Activated naive CD8-positive, alpha-beta T cell treated with anti-CD3 and anti-CD28 coated beads, Interleukin-2, amount 10 ng/mL, durations not matched to agents 7 days and 5 days (primary cell): ENCODE measurements around the gene NCBP1. TPM values are rescaled to one million over a fixed set of nuclear protein-coding genes. Genes with fewer than 3 reads are reported as not detected.

Experiments
- ATAC-seq: fragments of 150-1000 bp; cut with Tn5 transposase; one replicate; pipeline ENCODE4 v1.10.0; 2021; ENCODE audit warnings: low read depth, moderate library complexity
- POLR2A ChIA-PET: fragments of 350-600 bp; sonication (Branson Sonifier 250); formaldehyde crosslinking; loops from one replicate; lab custom pipeline; 2021; ENCODE audit warnings: antibody characterized with exemption; lab: Charles Lee
- DNase-seq: peaks from one replicate; pipeline ENCODE4 v3.0.0; 2021
- H3K27ac Mint-ChIP-seq: one replicate; pipeline ENCODE4 v1.8.0; 2022; ENCODE audit warnings: mild to moderate bottlenecking, mixed read lengths
- H3K27me3 Mint-ChIP-seq: one replicate; pipeline ENCODE4 v1.8.0; 2022; ENCODE audit warnings: mild to moderate bottlenecking, moderate library complexity, mixed read lengths
- H3K36me3 Mint-ChIP-seq: one replicate; pipeline ENCODE4 v1.8.0; 2021; ENCODE audit warnings: mild to moderate bottlenecking, mixed read lengths
- H3K4me1 Mint-ChIP-seq: one replicate; pipeline ENCODE4 v1.8.0; 2021; ENCODE audit warnings: mixed read lengths
- H3K4me3 Mint-ChIP-seq: one replicate; pipeline ENCODE4 v1.8.0; 2022; ENCODE audit warnings: mild to moderate bottlenecking, moderate library complexity, mixed read lengths
- H3K9me3 Mint-ChIP-seq: one replicate; pipeline ENCODE4 v1.8.0; 2021; ENCODE audit warnings: mixed read lengths
- total RNA-seq, 2 experiments: library from RNA; stranded (reverse); gene quantifications; one replicate each; pipeline ENCODE4 v1.2.3, GENCODE V29; 2021

NCBP1 gene
- total RNA-seq, 2 experiments from 2014 or later: 37.3 to 41.3 TPM

- no peaks in the 10 kb centered on the region for H3K36me3 Mint-ChIP-seq
- POLR2A ChIA-PET: interaction anchor here (1.1 kb wide), 1 partner anchor 207 kb away, joined by 3 read pairs; the partner anchor contains the start of gene TRMO
- peaks cover 22% of the 10 kb centered on the region for H3K27me3 Mint-ChIP-seq
- ATAC-seq (no peak), DNase-seq (no peak)
- H3K4me3 Mint-ChIP-seq: peak overlapping the region; percentile 41
- peaks cover 27% of the 10 kb centered on the region for H3K4me1 Mint-ChIP-seq
- no peaks in the 10 kb centered on the region for H3K9me3 Mint-ChIP-seq
- no peak overlapping the region for H3K27ac Mint-ChIP-seq
Observed at GRCh38 chr9:97714435-97714834, 80.8 kb downstream of the NCBP1 start.

GRCh38 chr9:97717866-97718265 is 84.2 kb downstream of the NCBP1 start:
- no peak for ATAC-seq
- DNase-seq: no peak
- H3K4me1 Mint-ChIP-seq: peaks cover 17% of the 10 kb centered on the region
- no peak overlapping the region for H3K27ac Mint-ChIP-seq
- no peak overlapping the region for H3K4me3 Mint-ChIP-seq
- no peaks in the 10 kb centered on the region for H3K9me3 Mint-ChIP-seq
- peaks cover 24% of the 10 kb centered on the region for H3K27me3 Mint-ChIP-seq
- POLR2A ChIA-PET: no interaction called here
- H3K36me3 Mint-ChIP-seq: no peaks in the 10 kb centered on the region

DNA sequence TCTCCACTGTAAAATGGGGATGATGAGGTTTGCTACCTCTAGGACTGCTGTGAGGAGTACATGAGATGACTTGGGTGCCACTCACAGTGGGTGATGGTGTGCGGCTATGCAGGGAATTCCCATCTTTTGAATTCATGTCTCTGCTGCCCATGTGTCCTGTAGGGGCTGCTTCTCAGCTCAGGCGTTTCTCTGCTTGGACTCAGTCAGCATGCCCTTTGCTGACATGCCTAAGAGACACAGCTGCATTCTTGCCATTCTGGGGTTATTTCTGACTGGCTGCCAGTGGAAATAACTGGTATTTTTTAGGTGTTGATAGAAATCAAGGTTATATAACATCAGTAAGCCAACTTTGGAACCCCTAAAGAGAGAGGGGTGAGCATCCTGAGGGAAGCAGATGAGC is 87.8 kb downstream of the NCBP1 start:
- DNase-seq (no peak), ATAC-seq (no peak)
- no peak overlapping the region for H3K4me3 Mint-ChIP-seq
- H3K9me3 Mint-ChIP-seq: no peaks in the 10 kb centered on the region
- peaks cover 32% of the 10 kb centered on the region for H3K27me3 Mint-ChIP-seq
- no peaks in the 10 kb centered on the region for H3K36me3 Mint-ChIP-seq
- H3K27ac Mint-ChIP-seq: no peak overlapping the region
- POLR2A ChIA-PET: no interaction called here
- H3K4me1 Mint-ChIP-seq: peaks cover 2% of the 10 kb centered on the region

GRCh38 chr9:97722331-97722730 is 88.7 kb downstream of the NCBP1 start:
- ATAC-seq: no peak

More at GRCh38 chr9:97722331-97722730, 88.7 kb downstream of the NCBP1 start:
- Mint-ChIP-seq H3K4me3 (no peak overlapping the region), H3K27me3 (peaks cover 32% of the 10 kb centered on the region), H3K36me3 (no peaks in the 10 kb centered on the region), H3K4me1 (peaks cover 2% of the 10 kb centered on the region), H3K27ac (no peak overlapping the region), H3K9me3 (no peaks in the 10 kb centered on the region)
- no peak for DNase-seq
- POLR2A ChIA-PET: no interaction called here

Other genes with a start within 250 kb of the NCBP1 start
- gene TDRD7, start 221.7 kb upstream of the NCBP1 start, total RNA-seq: 10 to 100 TPM; 13.8 to 14.5 TPM
- 1 to 10 TPM in 1 of 2 experiments, under 1 TPM in 1; 0.79 to 1.1 TPM for gene TMOD1, start 132.2 kb upstream of the NCBP1 start, total RNA-seq
- gene TSTD2, start 453 bp upstream of the NCBP1 start, total RNA-seq: 10 to 100 TPM; 17.0 to 19.6 TPM
- 10 to 100 TPM; 15.4 to 18.6 TPM for gene XPA, start 63.5 kb downstream of the NCBP1 start, total RNA-seq
- gene FOXE1, start 219.4 kb downstream of the NCBP1 start, total RNA-seq: under 1 TPM in 1 of 2 experiments, not detected in 1; 0.09 TPM